Measurements from ENCODE around the gene RIPK3.
"Not testable (repeated sequence)": the region's sequence is repeated elsewhere in the genome, so short reads cannot be mapped to it uniquely, and the experiment has no call there.

RIPK3 gene

GRCh38 chr14:24339284-24340151 is at the start of gene RIPK3:
TSS of gene RIPK3 (minus strand) at chr14:24339991. CDS start at chr14:24339826, 165 bp downstream.
- Mint-ChIP-seq H3K36me3 (peaks cover 16 to 25% of the 10 kb centered on the region in 2 donors), H3K4me1 (peaks cover 25 to 37% of the 10 kb centered on the region in 2 donors), H3K4me3 (peak within 1 kb of the TSS; percentile 91), H3K27me3 (peaks cover 17 to 18% of the 10 kb centered on the region in 2 donors), H3K27ac (peak within 1 kb of the TSS; percentile 90), H3K9me3 (no peaks in the 10 kb centered on the region)
- ATAC-seq (replicated peaks) (peak; percentile 95 to 96), DNase-seq (peak; percentile 60)

GRCh38 chr14:24389226-24389848 is 49.5 kb upstream of the RIPK3 start:
- DNase-seq, result no peak
- no peak overlapping the region for H3K27ac Mint-ChIP-seq
- ATAC-seq (replicated peaks), result no peak
- H3K4me3 Mint-ChIP-seq, result no peak overlapping the region
- H3K36me3 Mint-ChIP-seq, result no peaks in the 10 kb centered on the region
- no peaks in the 10 kb centered on the region for H3K9me3 Mint-ChIP-seq
- H3K4me1 Mint-ChIP-seq, result peaks cover 0 to 1% of the 10 kb centered on the region in 2 donors
- H3K27me3 Mint-ChIP-seq, result peaks cover 10 to 24% of the 10 kb centered on the region in 2 donors

- DNase-seq (no peak), ATAC-seq (replicated peaks) (no peak)
- H3K4me1 Mint-ChIP-seq, result peaks cover 0 to 1% of the 10 kb centered on the region in 2 donors
These were observed 48.8 kb upstream of the RIPK3 start for GRCh38 chr14:24388474-24389179.

GRCh38 chr14:24387579-24387978 is 47.8 kb upstream of the RIPK3 start:
- not testable (repeated sequence) for H3K4me3 Mint-ChIP-seq; ATAC-seq (replicated peaks); H3K4me1 Mint-ChIP-seq; H3K27ac Mint-ChIP-seq; H3K9me3 Mint-ChIP-seq; H3K36me3 Mint-ChIP-seq; DNase-seq
- peaks cover 14 to 19% of the 10 kb centered on the region in 2 donors for H3K27me3 Mint-ChIP-seq

More at GRCh38 chr14:24388474-24389179, 48.8 kb upstream of the RIPK3 start:
- H3K27ac Mint-ChIP-seq, result no peak overlapping the region
- H3K4me3 Mint-ChIP-seq, result no peak overlapping the region
- no peaks in the 10 kb centered on the region for H3K9me3 Mint-ChIP-seq
- H3K36me3 Mint-ChIP-seq, result no peaks in the 10 kb centered on the region
- peaks cover 14 to 24% of the 10 kb centered on the region in 2 donors for H3K27me3 Mint-ChIP-seq

- ATAC-seq (replicated peaks) (no peak), DNase-seq (no peak)
- H3K27me3 Mint-ChIP-seq, result peaks cover 11 to 14% of the 10 kb centered on the region in 2 donors
- no peaks in the 10 kb centered on the region for H3K36me3 Mint-ChIP-seq
- H3K9me3 Mint-ChIP-seq, result no peaks in the 10 kb centered on the region
- no peak overlapping the region for H3K4me3 Mint-ChIP-seq
- H3K27ac Mint-ChIP-seq, result no peak overlapping the region
- H3K4me1 Mint-ChIP-seq, result peaks cover 0 to 1% of the 10 kb centered on the region in 2 donors
These were observed 47.2 kb upstream of the RIPK3 start for GRCh38 chr14:24387009-24387345.

- no peak for DNase-seq
- Mint-ChIP-seq H3K4me3 (no peak overlapping the region), H3K9me3 (no peaks in the 10 kb centered on the region), H3K4me1 (no peaks in the 10 kb centered on the region), H3K36me3 (no peaks in the 10 kb centered on the region), H3K27me3 (peaks cover 4 to 8% of the 10 kb centered on the region in 2 donors), H3K27ac (no peak overlapping the region)
- no peak for ATAC-seq (replicated peaks)
These were observed 45.7 kb upstream of the RIPK3 start for GRCh38 chr14:24385524-24385923.

GRCh38 chr14:24384169-24384568 is 44.4 kb upstream of the RIPK3 start:
- ATAC-seq (replicated peaks) (no peak), DNase-seq (no peak)
- Mint-ChIP-seq H3K27me3 (peaks cover 4 to 8% of the 10 kb centered on the region in 2 donors), H3K36me3 (no peaks in the 10 kb centered on the region), H3K27ac (no peak overlapping the region), H3K4me3 (no peak overlapping the region), H3K4me1 (no peaks in the 10 kb centered on the region), H3K9me3 (no peaks in the 10 kb centered on the region)

- ATAC-seq (replicated peaks), result no peak
- no peaks in the 10 kb centered on the region for H3K36me3 Mint-ChIP-seq
- no peak overlapping the region for H3K4me3 Mint-ChIP-seq
These were observed 42.2 kb upstream of the RIPK3 start for GRCh38 chr14:24382064-24382371.

GRCh38 chr14:24381363-24382063 is 41.7 kb upstream of the RIPK3 start:
- DNase-seq (no peak), ATAC-seq (replicated peaks) (peak; percentile 44 to 65)
- peaks cover 3 to 4% of the 10 kb centered on the region in 2 donors for H3K27me3 Mint-ChIP-seq
- H3K4me1 Mint-ChIP-seq, result peaks cover 0 to 1% of the 10 kb centered on the region in 2 donors
- no peaks in the 10 kb centered on the region for H3K36me3 Mint-ChIP-seq
- no peak overlapping the region for H3K27ac Mint-ChIP-seq
- no peak overlapping the region for H3K4me3 Mint-ChIP-seq
- H3K9me3 Mint-ChIP-seq, result no peaks in the 10 kb centered on the region

More at GRCh38 chr14:24382064-24382371, 42.2 kb upstream of the RIPK3 start:
- peaks cover 0 to 1% of the 10 kb centered on the region in 2 donors for H3K4me1 Mint-ChIP-seq
- H3K9me3 Mint-ChIP-seq, result no peaks in the 10 kb centered on the region
- no peak overlapping the region for H3K27ac Mint-ChIP-seq
- DNase-seq, result no peak
- peaks cover 4 to 8% of the 10 kb centered on the region in 2 donors for H3K27me3 Mint-ChIP-seq

- Mint-ChIP-seq H3K27me3 (peaks cover 5 to 9% of the 10 kb centered on the region in 2 donors), H3K4me3 (no peak overlapping the region), H3K27ac (no peak overlapping the region), H3K9me3 (no peaks in the 10 kb centered on the region), H3K4me1 (peaks cover 0 to 1% of the 10 kb centered on the region in 2 donors), H3K36me3 (no peaks in the 10 kb centered on the region)
- ATAC-seq (replicated peaks) (no peak), DNase-seq (no peak)
These were observed 40.3 kb upstream of the RIPK3 start for GRCh38 chr14:24379907-24380730.

- H3K27ac Mint-ChIP-seq, result no peak overlapping the region
These were observed 39.5 kb upstream of the RIPK3 start for GRCh38 chr14:24378981-24379906.

GRCh38 chr14:24378327-24378726 is 38.5 kb upstream of the RIPK3 start:
- Mint-ChIP-seq H3K4me3 (no peak overlapping the region), H3K4me1 (peaks cover 0 to 1% of the 10 kb centered on the region in 2 donors), H3K27ac (no peak overlapping the region), H3K27me3 (peaks cover 5 to 9% of the 10 kb centered on the region in 2 donors), H3K36me3 (no peaks in the 10 kb centered on the region), H3K9me3 (no peaks in the 10 kb centered on the region)
- DNase-seq, result no peak
- no peak for ATAC-seq (replicated peaks)

More at GRCh38 chr14:24378981-24379906, 39.5 kb upstream of the RIPK3 start:
- ATAC-seq (replicated peaks) (no peak), DNase-seq (no peak)
- Mint-ChIP-seq H3K27me3 (peaks cover 9% of the 10 kb centered on the region in 2 donors), H3K4me3 (no peak overlapping the region), H3K36me3 (no peaks in the 10 kb centered on the region), H3K4me1 (peaks cover 0 to 1% of the 10 kb centered on the region in 2 donors), H3K9me3 (no peaks in the 10 kb centered on the region)

Measured in stimulated activated naive B cell treated with anti-CD40 and anti-IgM and Interleukin-4, amounts not matched to agents 10 μg/mL and 1 μg/mL and 100 μg/mL, for 72 hours (primary cell).